GM10847 (cell line): Measurements from ENCODE around the gene GPR55.

ENCODE experiments used
- POLR2A ChIP-seq: IDR thresholded peaks from 2 replicates; pipeline ENCODE4 v1.6.1; 2011; ENCODE audit not compliant: insufficient read length; ENCODE audit errors: extremely low read depth

GPR55 gene

GRCh38 chr2:230930928-230931555 is 6.0 kb upstream of the GPR55 start:
- no peak for TF ChIP-seq POLR2A

DNA sequence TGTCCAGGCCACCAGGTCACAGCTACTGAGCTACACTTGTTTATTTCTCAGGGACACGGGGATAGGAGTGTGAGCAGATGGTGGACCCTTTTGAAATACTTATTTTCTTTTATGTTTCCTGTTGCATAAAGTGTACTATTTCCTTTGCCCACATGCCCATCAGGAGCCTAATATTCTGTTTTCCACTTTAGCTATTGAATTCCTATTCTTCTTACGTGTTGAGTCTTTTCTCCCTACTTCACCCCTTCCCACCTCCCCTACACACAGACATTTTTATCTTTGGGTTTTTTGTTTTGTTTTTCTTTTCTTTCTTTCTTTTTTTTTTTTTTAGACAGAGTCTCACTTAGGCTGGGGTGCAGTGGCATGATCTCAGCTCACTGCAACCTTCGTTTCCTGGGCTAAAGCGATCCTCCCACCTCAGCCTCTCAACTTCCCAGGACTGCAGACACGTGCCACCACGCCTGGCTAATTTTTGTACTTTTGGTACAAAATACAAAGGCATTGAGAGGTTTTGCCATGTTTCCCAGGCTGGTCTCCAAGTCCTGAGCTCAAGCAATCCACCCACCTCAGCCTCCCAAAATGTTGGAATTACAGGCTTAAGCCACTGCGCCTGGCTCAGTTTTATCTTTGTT is 5.2 kb upstream of the GPR55 start:
- no peak for TF ChIP-seq POLR2A

DNA sequence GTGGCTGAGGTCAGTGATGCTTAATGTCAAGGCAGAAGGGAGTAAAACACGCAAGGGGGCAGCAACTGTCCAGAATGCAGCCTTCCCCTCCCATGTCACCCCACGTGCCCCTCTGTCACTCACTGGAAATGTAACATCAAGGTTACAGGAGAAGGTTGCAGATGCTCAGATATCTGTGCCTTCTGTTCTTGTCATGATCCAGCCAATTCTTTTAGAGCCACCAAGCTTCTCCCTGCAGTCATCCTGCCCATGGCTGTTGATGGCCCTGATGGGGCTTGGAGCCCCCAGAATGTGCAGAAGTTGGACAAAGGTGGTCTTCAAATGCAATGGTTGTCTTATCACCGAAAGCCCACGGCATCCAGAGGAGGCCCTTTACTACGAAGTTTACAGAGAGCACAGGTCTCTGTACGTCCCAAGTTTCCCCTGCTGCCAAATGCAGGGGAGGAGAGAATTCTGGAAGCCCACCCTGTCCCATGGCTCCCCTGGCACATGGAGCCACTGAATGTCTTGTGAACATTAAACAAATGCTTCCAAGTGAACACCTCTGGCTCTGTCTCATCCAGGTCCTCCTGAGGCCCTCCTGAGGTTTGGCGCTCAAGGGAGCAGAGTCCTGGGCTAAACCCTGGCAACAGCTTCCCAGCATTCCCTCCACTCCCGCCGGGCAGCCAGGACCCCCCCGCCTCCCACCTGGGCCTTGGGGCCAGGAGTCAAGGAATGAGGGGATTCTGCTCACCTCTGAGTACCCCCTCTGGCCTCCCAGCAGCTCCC is 4.5 kb upstream of the GPR55 start:
- TF ChIP-seq POLR2A, result no peak

DNA sequence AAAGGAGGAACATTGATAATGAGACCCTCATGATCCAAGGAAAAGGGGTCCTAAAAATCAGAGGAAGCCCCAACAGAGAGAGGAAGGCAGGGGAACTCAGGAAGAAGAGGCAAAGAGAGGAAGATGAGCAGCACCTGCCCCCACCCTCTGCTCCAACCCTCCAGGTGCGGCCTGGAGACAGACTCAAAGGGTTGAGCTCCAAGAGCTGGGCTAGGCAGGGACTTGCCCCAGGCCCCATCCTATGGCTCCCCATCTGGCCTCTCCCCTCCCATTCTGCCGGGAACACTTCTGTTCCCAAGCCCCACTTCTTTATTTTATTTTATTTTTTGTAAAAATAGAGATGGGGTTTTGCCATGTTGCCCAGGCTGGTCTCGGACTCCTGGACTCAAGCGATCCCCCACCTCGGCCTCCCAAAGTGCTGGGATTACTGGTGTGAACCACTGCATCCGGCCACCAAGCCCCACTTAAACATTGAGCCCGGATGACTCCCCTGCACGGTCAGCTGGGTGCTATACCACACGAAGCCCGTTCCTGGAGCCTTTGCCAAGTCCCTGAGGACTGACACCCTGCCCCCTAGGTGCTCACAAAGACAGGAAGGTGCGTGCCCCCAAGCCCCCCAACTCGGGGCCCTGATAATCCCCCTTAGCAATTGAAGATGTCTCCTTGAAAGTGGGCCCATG is 3.8 kb upstream of the GPR55 start:
- no peak for TF ChIP-seq POLR2A

DNA sequence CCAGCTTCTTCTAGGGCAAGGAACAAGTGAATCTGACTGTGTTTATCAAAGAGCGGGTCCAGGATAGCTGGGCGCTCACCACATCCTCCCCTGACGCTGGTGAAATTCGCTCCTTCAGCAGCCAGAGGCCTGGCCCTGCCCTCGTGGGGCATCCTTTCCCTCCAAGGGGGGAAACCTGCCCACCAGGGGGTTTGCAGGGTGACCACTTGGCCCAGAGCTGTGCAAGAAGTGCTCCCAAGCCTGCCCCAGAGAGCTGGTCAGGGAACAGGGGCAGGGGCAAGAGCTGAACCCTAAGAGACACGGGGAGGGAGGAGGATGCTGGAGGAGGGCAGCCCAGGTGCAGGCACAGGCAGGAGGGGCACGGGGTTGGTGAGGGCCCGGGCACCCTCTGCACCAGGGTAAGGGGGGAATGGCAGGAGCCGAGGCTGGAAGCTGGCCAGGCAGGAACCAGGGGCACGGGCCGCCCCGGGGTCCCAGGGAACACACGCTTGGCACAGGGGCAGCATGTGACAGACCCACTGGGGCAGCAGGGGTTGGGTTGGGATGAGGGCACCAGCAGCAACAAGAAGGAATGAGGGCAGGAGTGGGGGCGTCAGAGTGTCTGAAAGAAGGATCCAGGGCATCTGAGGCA is 2.8 kb upstream of the GPR55 start:
- TF ChIP-seq POLR2A, result no peak

DNA sequence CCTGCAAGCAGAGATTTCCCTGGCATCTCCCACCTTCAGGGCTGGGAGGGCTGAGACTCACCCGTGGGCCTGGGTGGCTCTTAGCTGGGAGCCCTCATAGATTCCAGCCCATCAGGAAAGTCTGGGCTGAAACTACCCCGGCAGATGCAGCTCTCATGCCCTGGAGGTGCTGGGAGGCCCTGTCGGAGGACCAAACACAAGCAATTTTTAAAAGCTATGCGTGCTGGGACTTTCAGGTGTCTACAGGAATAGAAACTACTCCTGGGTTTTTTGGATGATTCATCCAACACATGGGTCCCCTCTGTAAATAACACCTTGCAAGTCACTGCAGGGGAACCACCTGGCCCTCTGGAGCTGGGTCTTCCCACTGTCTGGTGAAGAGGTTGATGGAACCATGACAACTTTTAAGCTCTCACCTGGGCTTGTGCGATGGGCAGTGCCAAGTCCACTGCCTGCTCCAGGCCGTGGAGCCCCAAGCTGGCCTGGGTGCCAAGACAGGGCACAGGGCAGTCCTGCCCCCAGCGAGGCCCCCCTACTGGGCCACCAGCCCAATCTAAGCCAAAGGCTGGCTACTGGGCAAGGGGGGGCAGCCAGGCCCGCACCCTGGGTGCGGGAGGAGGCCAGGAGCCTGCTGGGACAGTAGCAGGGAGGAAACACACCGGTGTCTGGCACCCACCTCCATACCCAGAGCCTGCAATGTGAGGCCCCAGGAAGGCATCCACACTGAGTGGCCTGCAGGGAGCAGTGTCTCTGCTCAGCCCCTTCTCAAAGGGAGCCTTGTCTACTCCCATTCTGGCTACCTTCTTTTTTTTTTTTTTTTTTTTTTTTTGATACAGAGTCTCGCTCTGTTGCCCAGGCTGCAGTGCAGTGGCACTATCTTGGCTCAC is 1.1 kb upstream of the GPR55 start:
- no peak for TF ChIP-seq POLR2A

DNA sequence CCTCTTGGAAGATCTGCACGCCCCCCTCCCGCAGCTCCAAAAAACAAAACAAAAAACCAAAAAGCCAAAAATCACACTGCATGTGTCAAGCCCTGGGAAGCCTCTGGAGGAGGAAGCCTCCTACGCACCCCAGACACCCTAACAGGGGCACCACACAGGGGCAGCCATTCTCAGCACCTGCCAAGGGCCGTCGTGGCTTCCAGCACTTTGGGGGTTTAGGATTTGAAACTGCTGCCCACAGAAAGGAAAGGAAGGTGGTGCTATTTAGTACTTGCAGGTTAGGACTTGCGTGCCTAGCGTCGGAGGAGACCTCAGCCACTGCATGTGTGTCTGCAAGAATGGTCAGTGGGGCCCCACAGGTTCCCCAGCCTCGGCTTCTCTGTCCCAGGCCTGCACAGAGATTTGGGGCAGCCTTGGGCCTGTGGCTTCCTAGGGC is 419 bp upstream of the GPR55 start:
- TF ChIP-seq POLR2A, result no peak

DNA sequence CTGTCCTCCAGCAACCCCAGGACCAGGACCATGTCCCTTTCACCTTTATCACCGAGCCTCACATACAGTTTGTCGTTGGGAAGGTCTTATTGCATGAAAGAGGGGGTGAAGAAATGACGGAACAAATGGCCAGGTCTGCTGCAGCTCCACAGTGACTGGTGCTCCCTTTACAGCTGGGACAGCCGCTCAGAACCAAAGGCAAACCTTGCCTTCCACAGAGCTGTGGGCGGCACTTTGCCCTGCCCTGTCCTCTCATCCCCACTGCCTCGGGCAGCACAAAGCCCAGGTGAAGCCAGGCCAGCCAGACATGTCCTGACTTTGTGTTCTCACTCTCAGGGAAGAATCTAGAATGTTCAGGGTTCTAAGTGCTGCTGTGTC is 961 bp downstream of the GPR55 start:
- no peak for TF ChIP-seq POLR2A

DNA sequence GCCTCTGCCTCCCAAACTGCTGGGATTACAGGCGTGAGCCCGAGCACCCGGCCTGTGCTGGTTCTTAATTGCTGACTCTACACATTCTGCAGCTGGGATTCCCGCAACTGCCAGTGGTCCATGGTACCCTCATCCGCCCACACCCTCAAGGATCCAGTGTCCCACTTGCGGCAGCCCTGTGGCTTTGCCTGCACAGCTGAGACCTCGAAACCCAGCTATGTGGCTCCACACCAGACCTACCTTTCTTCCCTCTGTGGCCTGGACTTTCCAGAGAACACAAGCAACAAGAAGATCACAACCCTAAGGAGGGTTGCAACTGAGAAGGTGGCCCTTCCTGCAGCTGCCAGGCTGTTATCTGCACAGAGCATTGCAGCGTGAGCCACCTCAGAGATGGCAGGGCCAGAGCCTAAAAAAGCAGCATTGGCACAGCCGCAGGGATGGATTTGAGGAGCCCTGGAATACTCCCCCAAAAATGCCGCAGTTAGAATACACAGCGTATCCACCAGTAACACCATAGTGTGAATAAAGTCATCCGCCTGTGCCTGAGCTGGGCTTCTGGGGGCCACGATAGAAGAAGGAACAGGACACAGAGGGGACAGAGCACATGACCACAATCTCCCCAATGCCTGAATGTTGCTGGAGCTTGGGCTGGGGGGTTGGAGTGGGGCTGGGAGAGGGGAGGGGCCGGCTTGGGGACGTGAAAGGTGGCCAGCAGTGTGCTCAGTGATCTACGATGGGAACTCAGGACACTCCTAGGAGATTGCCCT is 1.9 kb downstream of the GPR55 start:
- TF ChIP-seq POLR2A, result no peak

DNA sequence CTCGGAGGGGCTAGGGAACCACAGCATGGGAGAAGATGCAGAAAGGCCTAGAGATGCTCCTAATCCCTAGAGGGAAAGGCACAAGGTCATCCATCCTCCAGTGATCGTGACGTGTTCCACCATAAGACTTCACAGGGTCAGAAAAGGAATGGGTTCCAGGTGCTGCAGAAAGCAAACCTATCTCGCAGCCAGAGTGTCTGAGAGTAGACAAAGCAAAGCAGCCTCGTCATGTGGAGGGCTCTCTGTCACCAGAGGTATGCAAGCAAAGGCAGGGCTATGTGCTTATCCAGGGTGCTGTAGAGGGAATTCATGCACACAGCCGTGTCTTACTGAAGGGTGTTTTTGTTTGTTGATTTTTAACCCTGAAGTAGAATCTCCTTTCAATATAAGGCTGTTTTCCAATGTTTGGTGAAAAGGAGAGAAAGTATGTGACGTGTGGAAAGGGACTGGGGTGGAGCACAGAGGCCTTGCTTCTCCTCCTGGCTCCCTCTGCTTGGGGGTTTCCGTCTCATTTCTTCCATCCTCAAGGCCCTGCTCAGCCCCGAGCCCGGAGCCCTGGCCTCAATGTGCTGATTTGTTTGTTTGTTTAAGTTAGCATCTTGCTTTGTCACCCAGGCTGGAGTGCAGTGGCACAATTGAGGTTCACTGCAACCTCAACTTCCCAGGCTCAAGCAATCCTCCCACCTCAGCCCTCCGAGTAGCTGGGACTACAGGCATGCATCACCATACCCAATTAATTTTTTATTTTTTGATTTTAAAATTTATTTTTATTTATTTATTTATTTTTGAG is 3.0 kb downstream of the GPR55 start:
- TF ChIP-seq POLR2A, result no peak

DNA sequence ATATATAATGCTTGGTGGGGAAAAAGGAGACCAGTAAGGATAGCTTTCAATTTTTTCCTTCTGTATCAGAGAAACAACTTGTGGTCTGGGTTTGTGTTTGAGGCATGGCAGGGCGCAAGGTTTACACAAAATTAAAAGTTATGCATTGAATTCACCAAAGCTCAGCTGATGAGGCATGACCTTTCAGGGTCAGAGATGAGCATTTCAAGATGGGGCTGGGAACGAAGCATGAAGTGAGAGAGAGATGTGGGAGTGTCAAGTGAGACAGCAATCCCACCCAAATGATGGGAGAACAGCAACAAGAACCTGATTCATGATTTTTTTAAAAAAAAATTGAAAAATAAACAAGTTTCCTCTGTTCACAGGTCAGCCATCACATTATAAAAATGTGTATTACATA is 4.9 kb downstream of the GPR55 start:
- TF ChIP-seq POLR2A, result no peak

DNA sequence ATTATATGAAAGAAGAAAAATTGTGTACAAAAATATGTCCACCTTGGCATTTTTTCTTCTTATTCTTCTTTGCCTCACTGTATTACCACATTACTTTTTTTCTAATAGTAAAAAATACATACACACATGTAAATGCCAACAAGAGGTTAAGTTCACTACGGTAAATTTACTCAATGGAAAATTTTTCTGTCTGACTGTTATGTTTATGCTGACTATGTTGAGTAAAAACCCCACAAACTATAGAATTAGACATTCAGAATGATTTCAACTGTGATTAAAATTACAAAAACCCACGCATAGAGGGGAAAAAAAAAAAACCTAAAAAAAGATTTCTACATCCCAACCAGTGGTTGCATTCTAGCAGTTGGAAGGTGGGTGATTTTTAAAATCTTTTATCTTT is 5.4 kb downstream of the GPR55 start:
- TF ChIP-seq POLR2A, result no peak

DNA sequence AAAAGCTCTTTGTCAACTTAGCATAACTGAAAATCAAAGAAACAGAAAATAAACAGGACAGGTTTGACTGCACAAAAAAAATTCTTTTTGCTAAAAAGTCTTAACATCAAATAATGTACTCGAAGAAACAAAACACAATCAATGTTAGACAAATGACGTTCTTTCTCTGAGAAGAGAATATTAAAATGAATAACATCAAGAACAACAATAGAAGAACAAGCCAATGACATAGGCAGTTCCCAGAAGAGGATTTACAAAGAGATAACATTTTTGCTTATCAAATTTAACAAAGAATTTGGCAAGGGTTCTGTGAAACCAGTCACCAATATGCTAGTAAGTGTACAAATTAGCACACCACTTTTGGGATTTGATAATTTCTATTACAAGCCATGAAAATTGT is 5.8 kb downstream of the GPR55 start:
- no peak for TF ChIP-seq POLR2A
